ENCODE results near the gene PRELP. TPM values are rescaled to one million over a fixed set of nuclear protein-coding genes. Genes with fewer than 3 reads are reported as not detected.

PRELP gene
- total and polyA plus RNA-seq, 9 donors: 40.9 to 185 (median 97.8) TPM

GRCh38 chr1:203454986-203455471 is 20.6 kb upstream of the PRELP start:
- Histone ChIP-seq H3K27ac (no peak overlapping the region), H3K9me3 (no peaks in the 10 kb centered on the region), H3K27me3 (no peaks in the 10 kb centered on the region), H3K36me3 (no peaks in the 10 kb centered on the region), H3K4me1 (ENCODE audit: insufficient read depth) (no peaks in the 10 kb centered on the region), H3K4me3 (no peak overlapping the region)
- intact Hi-C loops (cut with DNase I): no loop called here
- TF ChIP-seq EP300 (IDR thresholded peaks at IDR 0.05) (no peak), CTCF (IDR thresholded peaks at IDR 0.05) (no peak), POLR2A (IDR thresholded peaks at IDR 0.05) (no peak)
- no peak for DNase-seq
- WGBS, 3 donors: 79 to 83% (median 80%) methylated on average over 17 to 18 of the region's 18 CpGs

- Histone ChIP-seq H3K4me3 (no peak overlapping the region), H3K27ac (no peak overlapping the region), H3K9me3 (no peaks in the 10 kb centered on the region), H3K27me3 (no peaks in the 10 kb centered on the region), H3K4me1 (ENCODE audit: insufficient read depth) (no peaks in the 10 kb centered on the region), H3K36me3 (no peaks in the 10 kb centered on the region)
- no peak for DNase-seq
- WGBS, 3 donors: 86 to 92% (median 88%) methylated on average over 3 of the region's 3 CpGs
- TF ChIP-seq POLR2A (IDR thresholded peaks at IDR 0.05): no peak
- TF ChIP-seq EP300 (IDR thresholded peaks at IDR 0.05): no peak
- no peak for TF ChIP-seq CTCF (IDR thresholded peaks at IDR 0.05)
- intact Hi-C loops (cut with DNase I): no loop called here
Observed at GRCh38 chr1:203455706-203456105, 19.9 kb upstream of the PRELP start.

GRCh38 chr1:203456577-203456976 is 19.0 kb upstream of the PRELP start:
- intact Hi-C loops (cut with DNase I): no loop called here
- Histone ChIP-seq H3K4me3 (no peak overlapping the region), H3K9me3 (no peaks in the 10 kb centered on the region), H3K27me3 (no peaks in the 10 kb centered on the region), H3K36me3 (no peaks in the 10 kb centered on the region), H3K27ac (no peak overlapping the region), H3K4me1 (ENCODE audit: insufficient read depth) (no peaks in the 10 kb centered on the region)
- TF ChIP-seq CTCF (IDR thresholded peaks at IDR 0.05) (no peak), EP300 (IDR thresholded peaks at IDR 0.05) (no peak), POLR2A (IDR thresholded peaks at IDR 0.05) (no peak)
- no peak for DNase-seq
- WGBS, 3 donors: 84 to 100% (median 96%) methylated on average over 4 of the region's 4 CpGs

- no peak for DNase-seq
- intact Hi-C loops (cut with DNase I): no loop called here
- WGBS, 3 donors: 91 to 97% (median 96%) methylated on average over 5 of the region's 5 CpGs
- Histone ChIP-seq H3K9me3 (no peaks in the 10 kb centered on the region), H3K27ac (no peak overlapping the region), H3K36me3 (no peaks in the 10 kb centered on the region), H3K4me1 (ENCODE audit: insufficient read depth) (no peaks in the 10 kb centered on the region), H3K4me3 (no peak overlapping the region), H3K27me3 (no peaks in the 10 kb centered on the region)
- TF ChIP-seq EP300 (IDR thresholded peaks at IDR 0.05): no peak
- no peak for TF ChIP-seq POLR2A (IDR thresholded peaks at IDR 0.05)
- no peak for TF ChIP-seq CTCF (IDR thresholded peaks at IDR 0.05)
Observed at GRCh38 chr1:203458078-203458477, 17.5 kb upstream of the PRELP start.
